NCI-H146 (cell line): ENCODE measurements around the gene CIAO3.
A peak's percentile ranks its signal among the peaks of the same experiment; 100 is the strongest.
"Not testable (repeated sequence)": the region's sequence is repeated elsewhere in the genome, so short reads cannot be mapped to it uniquely, and the experiment has no call there.

ENCODE experiments used
- DNase-seq: peaks from one replicate; lab custom pipeline; 2025; lab: John Stamatoyannopoulos, UW

CIAO3 gene

GRCh38 chr16:692356-693108 is 48.3 kb downstream of the CIAO3 start:
- no peak for DNase-seq

- not testable (repeated sequence) for DNase-seq
These were observed 49.6 kb downstream of the CIAO3 start for GRCh38 chr16:691242-691641.

- DNase-seq, result no peak
These were observed 51.5 kb downstream of the CIAO3 start for GRCh38 chr16:689175-689897.

- no peak for DNase-seq
These were observed 53.3 kb downstream of the CIAO3 start for GRCh38 chr16:687499-687898.

GRCh38 chr16:686459-687260 is 54.1 kb downstream of the CIAO3 start:
- no peak for DNase-seq

- peak; percentile 48 for DNase-seq
These were observed 54.8 kb downstream of the CIAO3 start for GRCh38 chr16:685967-686366.

- peak; percentile 46 for DNase-seq
These were observed 55.7 kb downstream of the CIAO3 start for GRCh38 chr16:684961-685696.

GRCh38 chr16:684071-684794 is 56.6 kb downstream of the CIAO3 start, which contains the start of gene JMJD8:
Gene JMJD8, minus strand, starts transcription at chr16:684334. Its CDS starts 15 bp downstream, at chr16:684319.
- DNase-seq, result peak; percentile 98

DNA sequence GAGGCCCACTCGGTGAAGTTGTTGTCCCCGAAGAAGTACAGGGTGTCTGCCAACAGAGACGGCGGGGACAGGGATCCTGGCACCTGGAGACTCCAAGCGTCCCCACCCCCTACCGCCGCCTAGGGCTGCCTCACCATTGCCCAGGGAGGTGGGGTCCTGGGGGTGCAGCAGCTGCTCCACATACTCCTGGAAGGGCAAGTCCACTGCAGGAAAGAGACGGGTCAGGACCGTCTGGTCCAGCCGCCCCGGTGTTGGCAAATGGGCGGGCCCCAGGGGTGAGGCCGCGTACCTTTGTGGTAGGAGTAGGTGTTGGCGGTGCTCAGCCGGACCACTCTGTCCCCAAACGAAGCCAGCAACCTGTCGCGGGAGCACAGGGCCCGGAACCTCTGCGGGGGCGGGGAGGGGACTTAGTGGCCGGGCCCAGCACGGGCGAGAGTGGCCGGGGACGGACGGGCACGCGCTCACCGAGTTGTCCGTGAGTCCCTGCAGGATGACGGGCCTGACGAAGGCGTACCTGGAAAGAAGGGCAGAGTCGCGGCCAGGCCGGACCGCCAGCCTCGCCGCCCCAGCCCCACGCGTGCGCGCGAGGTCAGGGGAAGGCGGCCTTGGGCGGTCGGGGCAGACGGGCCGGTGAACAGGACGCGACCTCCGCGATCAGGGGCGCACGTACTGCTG is 57.3 kb downstream of the CIAO3 start:
- DNase-seq, result no peak

GRCh38 chr16:682493-683395 is 58.1 kb downstream of the CIAO3 start:
- DNase-seq, result no peak

GRCh38 chr16:681746-682427 is 58.9 kb downstream of the CIAO3 start:
- peak; percentile 16 for DNase-seq

GRCh38 chr16:680967-681745 is 59.6 kb downstream of the CIAO3 start:
- peak; percentile 37 for DNase-seq

GRCh38 chr16:680625-680945 is 60.2 kb downstream of the CIAO3 start:
- DNase-seq, result no peak

DNA sequence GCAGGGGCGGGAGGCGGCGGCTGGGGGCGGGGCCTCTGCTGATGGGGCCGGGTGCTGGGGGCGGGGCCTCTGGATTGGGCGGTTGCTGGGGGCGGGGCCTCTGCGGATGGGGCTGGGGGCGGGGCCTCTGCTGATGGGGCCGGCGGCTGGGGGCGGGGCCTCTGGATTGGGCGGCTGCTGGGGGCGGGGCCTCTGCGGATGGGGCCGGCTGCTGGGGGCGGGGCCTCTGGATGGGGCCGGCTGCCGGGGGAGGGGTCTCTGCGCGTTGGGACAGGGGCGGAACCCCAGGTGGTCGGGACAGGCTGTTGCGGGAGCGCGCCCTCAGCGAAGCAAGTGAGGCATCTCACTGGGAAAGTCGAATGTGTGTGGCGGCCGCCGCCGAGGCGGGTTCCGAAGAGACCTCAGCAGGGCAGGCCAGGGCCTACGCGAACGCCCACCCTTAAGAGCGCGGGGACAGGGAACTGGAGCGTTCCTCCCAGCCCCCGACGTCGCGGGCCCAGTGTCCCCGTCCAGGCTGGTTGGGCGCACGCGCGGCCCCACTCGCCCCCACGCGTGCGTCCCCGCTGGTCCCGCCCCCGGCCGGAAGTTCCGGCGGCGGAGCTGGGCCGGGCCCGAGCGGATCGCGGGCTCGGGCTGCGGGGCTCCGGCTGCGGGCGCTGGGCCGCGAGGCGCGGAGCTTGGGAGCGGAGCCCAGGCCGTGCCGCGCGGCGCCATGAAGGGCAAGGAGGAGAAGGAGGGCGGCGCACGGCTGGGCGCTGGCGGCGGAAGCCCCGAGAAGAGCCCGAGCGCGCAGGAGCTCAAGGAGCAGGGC is 60.8 kb downstream of the CIAO3 start, which contains the start of gene STUB1:
Gene STUB1, plus strand, starts transcription at position 597 of the 811 bp plus-strand sequence. Its CDS starts 116 bp downstream, at position 713.
- DNase-seq, result peak; percentile 90
